Caco-2 (cell line): ENCODE data around the gene MIGA1. TPM values are rescaled to one million over a fixed set of nuclear protein-coding genes. Genes with fewer than 3 reads are reported as not detected.

Source experiments
- BruUV-seq: library from RNA; stranded (reverse); fragments of 400-500 nt; replicated peaks from 2 replicates; lab custom pipeline; 2021; lab: Mats Ljungman, UMichigan
- CTCF ChIA-PET: fragments of 300-600 bp; sonication (Branson Sonifier 250); formaldehyde crosslinking; loops from one replicate; lab custom pipeline; 2022; ENCODE audit warnings: antibody characterized with exemption; lab: Charles Lee
- POLR2A ChIA-PET: fragments of 300-600 bp; sonication (Branson Sonifier 250); formaldehyde crosslinking; loops from one replicate; lab custom pipeline; 2022; ENCODE audit warnings: antibody characterized with exemption; lab: Charles Lee
- DNase-seq, 2 experiments: peaks; one replicate each; pipeline versions ENCODE4 v3.0.0 to v3.0.0-alpha.2; 2020 to 2022
- H3K27me3 ChIP-seq: replicated peaks from 2 replicates; pipeline ENCODE4 v1.6.0; 2011; ENCODE audit warnings: low read length; ENCODE audit not compliant: control insufficient read depth, insufficient read depth
- H3K36me3 ChIP-seq: 2 replicates; pipeline ENCODE4 v1.5.1; 2011; ENCODE audit warnings: low read length; ENCODE audit not compliant: control insufficient read depth, insufficient read depth
- H3K4me1 ChIP-seq: fragments of 250-450 bp; sonication (Bioruptor Pico); 2 replicates; pipeline ENCODE4 v1.5.1; 2020; ENCODE audit warnings: mild to moderate bottlenecking
- H3K4me3 ChIP-seq: 2 replicates; pipeline ENCODE4 v1.5.1; 2011; ENCODE audit warnings: low read depth, mild to moderate bottlenecking, control low read depth, low read length
- H3K9me3 ChIP-seq: fragments of 250-450 bp; sonication (Bioruptor Pico); 2 replicates; pipeline ENCODE4 v1.5.1; 2020; ENCODE audit warnings: mild to moderate bottlenecking, moderate library complexity
- H3K27ac Mint-ChIP-seq: one replicate; pipeline ENCODE4 v1.8.0; 2022; ENCODE audit warnings: mixed read lengths; ENCODE audit not compliant: unreplicated experiment
- H3K27me3 Mint-ChIP-seq: one replicate; pipeline ENCODE4 v1.8.0; 2022; ENCODE audit warnings: mixed read lengths; ENCODE audit not compliant: insufficient read depth, unreplicated experiment
- H3K36me3 Mint-ChIP-seq: one replicate; pipeline ENCODE4 v1.8.0; 2022; ENCODE audit warnings: mild to moderate bottlenecking, mixed read lengths; ENCODE audit not compliant: insufficient read depth, unreplicated experiment
- H3K4me1 Mint-ChIP-seq: one replicate; pipeline ENCODE4 v1.8.0; 2022; ENCODE audit warnings: low read depth, mixed read lengths; ENCODE audit not compliant: unreplicated experiment
- H3K4me3 Mint-ChIP-seq: one replicate; pipeline ENCODE4 v1.8.0; 2022; ENCODE audit warnings: mild to moderate bottlenecking, moderate library complexity, mixed read lengths; ENCODE audit not compliant: unreplicated experiment
- H3K9me3 Mint-ChIP-seq: one replicate; pipeline ENCODE4 v1.8.0; 2022; ENCODE audit warnings: mixed read lengths; ENCODE audit not compliant: unreplicated experiment
- CTCF ChIP-seq, 2 experiments: fragments of 200-600 bp in 1 of 2; IDR thresholded peaks; 1 replicate in 1 of 2; 2 replicates in 1 of 2; pipeline versions ENCODE4 v1.5.1 to v1.8.0; 2011 to 2022; ENCODE audit warnings: antibody characterized with exemption in 1 of 2, control low read depth in 1 of 2, inconsistent platforms in 1 of 2, low read depth in 1 of 2, low read length in 1 of 2, mild to moderate bottlenecking in 1 of 2, moderate library complexity in 1 of 2; ENCODE audit not compliant: insufficient read depth in 1 of 2, severe bottlenecking in 1 of 2, unreplicated experiment in 1 of 2
- intact Hi-C: fragments of 100-400 bp; cut with micrococcal nuclease; formaldehyde crosslinking; loops from one replicate; pipeline ENCODE4 v1.10.0; 2022; ENCODE audit not compliant: unreplicated experiment
- total RNA-seq: library from RNA; stranded (reverse); gene quantifications from 2 replicates; pipeline ENCODE4 v1.2.3, GENCODE V29; 2022

MIGA1 gene
- total RNA-seq, 1 experiment from 2014 or later: 12.0 TPM

DNA sequence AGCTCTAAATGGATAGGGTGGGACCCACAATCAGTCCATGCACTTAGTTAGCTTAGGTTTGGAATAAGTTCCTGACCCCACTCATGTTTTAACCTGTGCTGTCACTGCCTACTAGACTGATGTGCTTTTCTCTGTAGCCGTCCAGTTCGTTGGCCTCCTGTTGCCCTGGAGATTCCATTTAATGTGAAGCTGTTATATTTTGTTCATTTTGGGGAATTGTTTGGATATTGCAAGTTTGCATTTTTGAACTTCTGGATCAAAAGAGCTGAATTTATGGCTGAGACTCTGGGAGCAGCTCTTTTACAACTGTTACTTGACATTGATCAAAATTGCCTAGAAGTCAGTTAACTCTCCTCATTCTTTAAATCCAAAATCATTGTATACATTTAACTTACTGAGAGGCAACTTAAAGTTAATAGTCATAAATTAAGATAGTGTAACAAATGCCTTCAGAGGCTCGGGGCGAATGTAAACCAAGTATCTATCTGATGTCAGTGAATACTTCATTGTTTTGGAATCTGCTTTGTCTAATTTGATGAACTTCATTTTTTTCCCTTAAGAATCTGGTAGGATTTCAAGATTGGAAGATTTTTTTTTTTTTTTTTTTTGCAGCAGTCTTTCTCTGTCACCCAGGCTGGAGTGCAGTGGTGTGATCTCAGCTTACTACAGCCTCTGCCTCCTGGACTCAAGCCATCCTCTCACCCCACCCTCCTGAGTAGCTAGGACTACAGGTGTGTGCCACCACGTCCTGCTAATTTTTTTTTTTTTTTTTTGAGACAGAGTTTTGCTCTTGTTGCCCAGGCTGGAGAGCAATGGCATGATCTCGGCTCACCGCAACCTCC lies 38.1 kb downstream of the MIGA1 start:
- DNase-seq: no peak
- no peaks in the 10 kb centered on the region for H3K9me3 ChIP-seq
- no peaks in the 10 kb centered on the region for H3K4me1 ChIP-seq
- H3K9me3 Mint-ChIP-seq: no peaks in the 10 kb centered on the region
- CTCF ChIA-PET: no interaction called here
- H3K4me3 ChIP-seq: no peak overlapping the region
- peaks cover 17% of the 10 kb centered on the region for H3K36me3 Mint-ChIP-seq
- no peak overlapping the region for H3K4me3 Mint-ChIP-seq
- no peaks in the 10 kb centered on the region for H3K27me3 ChIP-seq
- no TSS peak for BruUV-seq
- POLR2A ChIA-PET: no interaction called here
- no peaks in the 10 kb centered on the region for H3K36me3 ChIP-seq
- no peak overlapping the region for H3K27ac Mint-ChIP-seq
- TF ChIP-seq CTCF (IDR thresholded peaks at IDR 0.05; ENCODE audit: insufficient read depth in 1 of 2, low read depth in 1 of 2, low read length in 1 of 2, severe bottlenecking in 1 of 2, unreplicated experiment in 1 of 2): no peak
- intact Hi-C loops: no loop called here
- H3K4me1 Mint-ChIP-seq: no peaks in the 10 kb centered on the region
- H3K27me3 Mint-ChIP-seq: no peaks in the 10 kb centered on the region

- H3K27me3 ChIP-seq: no peaks in the 10 kb centered on the region
- no peaks in the 10 kb centered on the region for H3K4me1 ChIP-seq
- Mint-ChIP-seq H3K4me1 (no peaks in the 10 kb centered on the region), H3K27me3 (no peaks in the 10 kb centered on the region), H3K27ac (no peak overlapping the region), H3K4me3 (no peak overlapping the region), H3K9me3 (no peaks in the 10 kb centered on the region), H3K36me3 (peaks cover 17% of the 10 kb centered on the region)
- H3K36me3 ChIP-seq: no peaks in the 10 kb centered on the region
- no peak for TF ChIP-seq CTCF (IDR thresholded peaks at IDR 0.05; ENCODE audit: insufficient read depth in 1 of 2, low read depth in 1 of 2, low read length in 1 of 2, severe bottlenecking in 1 of 2, unreplicated experiment in 1 of 2)
- DNase-seq: no peak
- intact Hi-C loops: no loop called here
- ChIA-PET POLR2A (no interaction called here), CTCF (no interaction called here)
- H3K9me3 ChIP-seq: no peaks in the 10 kb centered on the region
- BruUV-seq: no TSS peak
- H3K4me3 ChIP-seq: no peak overlapping the region
Observed at GRCh38 chr1:77820121-77820520, 40.7 kb downstream of the MIGA1 start.

DNA sequence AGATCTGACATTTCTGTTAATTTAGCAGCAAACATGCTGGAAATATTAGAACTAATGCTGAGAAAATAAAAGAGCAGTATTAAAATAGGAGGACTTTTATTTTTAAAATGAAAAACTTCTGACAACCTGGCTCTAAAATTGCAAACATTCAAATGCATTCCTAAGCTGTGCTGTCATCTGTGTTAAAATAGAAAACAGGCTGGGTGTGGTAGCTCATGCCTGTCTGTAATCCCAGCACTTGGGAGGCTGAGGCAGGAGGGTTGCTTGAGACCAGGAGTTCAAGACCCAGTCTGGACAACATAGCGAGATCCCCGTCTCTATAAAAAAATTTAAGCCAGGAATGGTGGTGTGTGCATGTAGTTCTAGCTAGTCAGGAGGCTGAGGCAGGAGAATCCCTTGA lies 44.6 kb downstream of the MIGA1 start:
- TF ChIP-seq CTCF (IDR thresholded peaks at IDR 0.05; ENCODE audit: insufficient read depth in 1 of 2, low read depth in 1 of 2, low read length in 1 of 2, severe bottlenecking in 1 of 2, unreplicated experiment in 1 of 2): no peak
- Histone ChIP-seq H3K9me3 (no peaks in the 10 kb centered on the region), H3K4me1 (no peaks in the 10 kb centered on the region), H3K27me3 (no peaks in the 10 kb centered on the region), H3K36me3 (no peaks in the 10 kb centered on the region), H3K4me3 (no peak overlapping the region)
- BruUV-seq: no TSS peak
- H3K27me3 Mint-ChIP-seq: no peaks in the 10 kb centered on the region
- H3K36me3 Mint-ChIP-seq: peaks cover 15% of the 10 kb centered on the region
- intact Hi-C loops: no loop called here
- no peaks in the 10 kb centered on the region for H3K9me3 Mint-ChIP-seq
- ChIA-PET POLR2A (no interaction called here), CTCF (no interaction called here)
- DNase-seq: peak in 1 of 2 experiments; percentile 1
- H3K27ac Mint-ChIP-seq: no peak overlapping the region
- no peaks in the 10 kb centered on the region for H3K4me1 Mint-ChIP-seq
- no peak overlapping the region for H3K4me3 Mint-ChIP-seq
